GM18867 (cell line): ENCODE data around the gene IER5L.

Source experiments
- ATAC-seq: cut with Tn5 transposase; IDR thresholded peaks from one replicate; pipeline ENCODE4 v1.9.1; 2021; ENCODE audit warnings: mild to moderate bottlenecking, moderate library complexity; ENCODE audit not compliant: unreplicated experiment

The IER5L gene

DNA sequence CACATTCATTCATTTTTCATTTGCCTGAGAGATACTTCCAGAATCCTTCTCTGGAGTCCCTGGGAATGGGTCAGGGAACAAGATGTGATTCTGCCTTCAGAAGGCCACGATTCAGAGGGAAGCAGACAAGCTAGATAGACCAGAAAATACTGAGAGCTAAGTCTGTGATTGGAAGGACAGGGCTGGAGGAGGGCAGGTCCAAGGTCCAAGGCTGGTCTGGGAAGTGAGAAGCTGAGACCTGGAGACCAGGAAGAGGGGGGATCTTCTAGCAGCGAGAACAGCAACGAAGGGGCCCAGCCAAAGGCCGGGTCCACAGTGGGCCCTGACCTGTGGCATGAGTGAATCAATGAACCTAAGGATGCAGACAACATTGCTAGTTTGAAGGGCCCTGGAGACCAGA is 4.1 kb upstream of the IER5L start:
- no peak for ATAC-seq

DNA sequence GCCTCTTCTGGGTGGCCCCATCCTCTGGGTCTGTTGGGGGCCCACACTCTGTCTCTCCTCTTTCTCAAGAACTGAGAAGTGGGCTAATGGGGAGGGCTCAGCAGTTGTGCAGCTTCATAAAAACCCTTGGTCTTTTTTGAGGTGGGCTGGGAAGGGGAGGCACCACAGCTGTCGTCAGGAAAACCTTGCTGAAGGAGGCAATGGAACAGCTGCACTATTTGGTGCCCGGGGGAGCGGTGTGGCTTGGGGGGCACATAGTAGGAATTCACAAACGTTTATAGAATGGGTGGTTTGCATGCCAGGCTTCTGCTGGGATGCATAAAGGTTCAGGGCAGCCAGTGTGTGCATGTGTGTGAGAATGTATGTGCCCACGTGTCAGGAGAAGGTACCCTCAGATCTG is 3.2 kb upstream of the IER5L start:
- ATAC-seq, result no peak

DNA sequence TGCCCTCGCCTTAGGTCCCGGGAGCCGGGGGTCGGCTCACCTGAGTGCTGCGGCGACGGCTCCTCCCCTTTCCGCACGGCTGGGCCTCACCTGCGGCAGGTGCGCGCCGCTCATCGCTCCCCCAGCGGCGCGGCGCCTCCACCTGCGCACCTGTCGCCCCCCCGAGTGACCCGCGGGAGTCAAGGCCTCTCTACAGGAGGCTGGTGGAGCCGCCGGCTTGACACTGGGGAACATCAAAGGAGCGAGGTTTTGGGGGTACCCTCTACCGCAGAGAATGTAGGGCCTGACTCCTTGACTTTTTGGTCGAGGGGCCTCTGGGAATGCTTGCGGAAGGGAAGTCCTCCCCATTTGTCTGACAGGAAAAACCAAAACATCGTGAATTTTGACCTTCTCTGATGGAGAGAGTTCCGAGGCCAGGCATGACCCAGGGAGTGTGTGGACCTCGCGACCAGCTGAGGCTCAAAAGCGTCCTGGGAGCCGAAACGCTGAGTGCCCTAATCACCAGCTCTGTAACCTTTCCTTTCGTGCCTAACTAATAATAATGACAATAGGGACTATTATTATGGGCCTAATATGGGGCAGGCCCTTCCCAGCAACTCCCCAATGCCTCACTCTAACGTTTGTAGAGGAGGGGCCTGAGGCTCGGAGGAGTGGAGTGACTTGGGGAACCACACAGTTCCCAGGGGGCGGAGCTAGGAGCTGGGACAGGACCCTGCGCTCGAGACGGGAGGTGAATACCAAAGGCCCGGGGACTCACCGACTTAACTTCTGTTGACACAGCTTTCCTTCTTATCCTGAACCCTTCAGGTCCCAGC is 714 bp upstream of the IER5L start:
- no peak for ATAC-seq

DNA sequence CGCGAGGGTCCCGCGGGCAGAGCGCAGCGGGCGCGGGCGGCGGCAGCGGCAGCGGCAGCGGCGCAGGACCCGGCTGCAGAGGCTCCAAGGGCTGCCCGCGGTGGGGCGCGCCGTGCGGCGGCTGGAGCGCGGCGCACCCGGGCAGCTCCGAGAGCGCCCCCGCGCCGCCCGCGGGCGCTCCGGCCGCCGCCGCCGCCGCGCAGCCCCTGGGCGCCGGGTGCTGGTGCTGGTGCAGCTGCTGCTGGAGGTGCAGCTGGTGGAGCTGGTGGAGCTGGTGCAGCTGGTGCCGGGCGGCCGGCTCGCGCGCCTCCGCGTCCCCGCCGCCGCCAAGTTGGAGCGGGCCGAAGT is 644 bp downstream of the IER5L start:
- peak; percentile 25 for ATAC-seq

DNA sequence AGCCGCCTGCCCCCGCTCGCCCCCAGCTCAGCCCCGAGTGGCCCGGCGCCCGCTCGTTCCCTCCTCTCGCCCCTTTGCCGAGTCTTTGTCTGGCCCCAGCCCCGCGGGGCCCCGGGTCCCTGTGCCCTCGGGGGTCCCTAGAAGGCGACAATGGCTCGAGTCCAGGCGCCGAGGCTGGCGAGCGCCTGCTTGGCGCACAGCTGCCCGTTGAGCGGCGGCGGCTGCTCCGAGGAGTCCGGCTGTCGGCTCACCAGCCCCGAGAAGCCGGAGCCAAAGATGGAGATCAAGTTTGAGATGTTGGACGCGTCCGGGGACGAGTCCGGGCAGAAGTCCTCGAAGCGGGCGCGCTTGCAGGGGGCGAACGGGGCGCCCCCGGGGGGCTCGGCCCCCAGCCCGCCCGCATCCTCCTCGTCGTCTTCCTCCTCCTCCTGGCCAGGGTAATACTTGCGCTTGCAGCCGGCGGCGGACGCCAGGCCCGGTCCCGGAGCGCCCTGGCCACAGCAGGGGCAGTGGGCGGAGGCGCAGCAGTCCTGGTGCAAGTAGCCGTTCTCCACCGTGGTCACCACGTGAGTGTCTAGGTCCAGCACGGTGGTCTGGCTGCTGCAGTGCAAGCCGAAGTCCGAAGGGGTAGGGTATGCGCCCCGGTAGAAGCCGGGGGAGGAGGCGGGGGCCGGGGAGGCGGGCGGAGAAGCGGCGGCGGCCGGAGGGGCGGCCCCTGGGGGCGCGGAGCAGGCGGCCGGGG is 1.2 kb downstream of the IER5L start:
- ATAC-seq, result no peak

DNA sequence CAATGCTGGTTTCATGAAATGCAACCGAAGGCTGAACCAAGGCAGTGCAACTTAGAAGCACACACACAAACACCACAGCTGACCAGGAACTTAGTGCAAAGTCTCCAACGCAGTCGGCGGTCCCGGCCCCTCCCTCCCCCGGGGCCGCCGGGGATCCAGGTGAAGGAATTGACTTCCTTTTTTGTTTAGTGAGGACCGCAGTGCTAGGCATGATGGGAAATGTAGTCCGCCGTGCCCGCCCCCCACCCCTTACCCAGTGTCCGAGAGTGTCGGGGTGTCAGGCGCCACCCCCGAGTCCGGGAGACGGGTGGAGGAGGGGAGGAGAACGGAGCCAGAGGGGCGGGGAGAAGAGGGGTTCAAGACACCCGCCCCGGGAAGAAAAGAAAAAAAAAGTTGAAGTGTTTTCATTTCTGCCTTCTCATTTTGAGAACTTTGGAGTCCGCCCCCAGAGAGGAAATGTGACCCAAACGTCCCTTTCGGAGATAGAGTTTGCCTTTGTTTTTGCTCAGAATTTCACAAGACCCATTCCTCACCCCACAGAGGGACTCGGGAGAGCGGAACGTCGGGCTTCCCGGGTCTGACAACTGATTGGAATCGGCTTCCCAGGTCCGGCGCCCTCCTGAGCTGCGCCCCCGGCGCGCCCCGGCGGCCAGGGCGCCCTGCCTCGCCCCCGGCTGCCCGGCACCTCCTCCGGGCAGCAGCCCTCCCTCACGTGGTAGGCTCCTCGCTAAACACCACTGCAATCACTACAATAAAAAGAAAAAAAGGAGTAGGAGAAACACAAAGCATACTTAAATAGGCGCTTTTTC is 2.0 kb downstream of the IER5L start:
- ATAC-seq, result no peak

DNA sequence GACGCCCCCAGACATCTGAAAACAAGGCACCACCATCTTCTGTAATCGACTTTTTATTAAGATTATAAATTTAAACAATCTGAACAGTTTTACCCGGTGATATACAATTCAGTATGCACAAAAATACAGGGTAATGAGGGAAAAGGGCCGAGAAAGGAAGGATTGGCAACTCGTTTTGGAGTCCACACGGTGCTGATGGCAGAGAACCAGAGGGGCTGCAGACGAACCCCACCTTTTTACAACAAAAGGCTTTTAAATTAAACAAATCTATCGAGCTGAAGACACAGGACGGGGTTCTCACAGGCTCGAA is 2.6 kb downstream of the IER5L start:
- ATAC-seq, result no peak

DNA sequence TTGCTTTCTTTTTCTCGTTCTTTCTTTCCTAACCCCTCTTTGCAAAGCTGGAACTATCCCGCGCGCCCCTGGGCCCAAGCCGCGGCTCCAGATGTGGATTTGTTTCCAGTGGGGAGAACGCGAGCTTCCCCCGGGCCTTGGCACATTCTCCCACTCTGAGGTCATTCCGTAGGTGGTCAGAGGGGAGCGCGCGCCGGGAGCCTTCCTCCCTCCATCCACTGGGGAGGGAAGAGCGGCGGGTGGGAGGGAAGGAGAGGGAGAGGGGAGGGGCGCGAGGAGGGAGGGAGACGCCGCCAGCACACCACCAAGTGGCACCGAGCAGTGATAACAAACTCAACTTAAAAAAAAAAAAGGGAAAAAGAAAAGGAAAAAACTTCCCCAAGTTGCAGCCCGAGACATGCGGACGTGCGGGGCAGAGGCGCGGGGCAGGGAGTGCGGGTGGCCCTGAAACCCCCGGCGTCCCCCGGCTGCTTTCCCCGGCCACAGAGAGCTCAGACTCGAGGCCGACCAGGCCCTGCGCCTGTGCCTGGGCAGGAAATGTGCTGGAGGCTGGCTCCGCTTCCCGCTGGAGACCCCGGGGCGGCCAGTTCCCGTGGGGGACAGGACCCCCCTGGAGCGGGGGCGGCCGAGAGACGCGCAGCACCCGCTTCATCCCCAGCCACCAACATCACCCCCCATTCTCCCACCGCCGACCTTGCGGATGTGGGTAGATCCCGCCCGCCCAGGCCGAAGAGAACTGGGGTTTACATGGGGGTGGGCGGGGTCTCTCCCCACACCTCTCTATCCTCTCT is 3.1 kb downstream of the IER5L start:
- ATAC-seq, result no peak

DNA sequence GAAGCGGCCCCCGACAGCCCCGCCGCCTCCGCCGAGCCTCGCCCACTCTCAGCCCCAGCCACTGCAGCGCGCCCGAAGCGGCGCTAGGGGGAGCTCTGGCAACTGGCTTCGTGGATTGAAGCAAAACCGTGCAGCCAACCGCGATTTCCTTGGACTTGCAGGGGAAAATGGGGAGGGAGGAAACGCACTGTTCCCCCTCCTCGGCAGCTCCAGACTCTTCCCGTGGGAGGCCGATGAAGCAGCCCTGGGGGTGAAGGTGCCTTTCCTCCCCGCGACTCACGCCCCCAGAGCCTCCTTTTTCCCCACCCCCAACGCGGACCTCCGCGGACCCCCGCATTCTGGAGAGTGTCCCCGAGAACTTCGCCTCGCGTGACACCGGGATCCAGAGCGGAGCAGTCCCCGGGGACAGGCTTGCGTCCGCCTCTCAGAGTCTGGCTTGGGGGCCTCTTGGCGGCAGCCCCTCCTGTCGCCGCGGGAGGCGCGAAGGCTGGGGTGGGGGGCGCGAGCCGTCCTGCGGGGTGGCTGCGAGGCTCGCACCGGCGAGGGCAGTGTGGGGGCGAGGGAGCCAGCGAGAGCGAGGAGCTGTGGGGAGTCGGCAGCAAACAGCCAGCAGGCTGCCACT is 3.8 kb downstream of the IER5L start:
- no peak for ATAC-seq

DNA sequence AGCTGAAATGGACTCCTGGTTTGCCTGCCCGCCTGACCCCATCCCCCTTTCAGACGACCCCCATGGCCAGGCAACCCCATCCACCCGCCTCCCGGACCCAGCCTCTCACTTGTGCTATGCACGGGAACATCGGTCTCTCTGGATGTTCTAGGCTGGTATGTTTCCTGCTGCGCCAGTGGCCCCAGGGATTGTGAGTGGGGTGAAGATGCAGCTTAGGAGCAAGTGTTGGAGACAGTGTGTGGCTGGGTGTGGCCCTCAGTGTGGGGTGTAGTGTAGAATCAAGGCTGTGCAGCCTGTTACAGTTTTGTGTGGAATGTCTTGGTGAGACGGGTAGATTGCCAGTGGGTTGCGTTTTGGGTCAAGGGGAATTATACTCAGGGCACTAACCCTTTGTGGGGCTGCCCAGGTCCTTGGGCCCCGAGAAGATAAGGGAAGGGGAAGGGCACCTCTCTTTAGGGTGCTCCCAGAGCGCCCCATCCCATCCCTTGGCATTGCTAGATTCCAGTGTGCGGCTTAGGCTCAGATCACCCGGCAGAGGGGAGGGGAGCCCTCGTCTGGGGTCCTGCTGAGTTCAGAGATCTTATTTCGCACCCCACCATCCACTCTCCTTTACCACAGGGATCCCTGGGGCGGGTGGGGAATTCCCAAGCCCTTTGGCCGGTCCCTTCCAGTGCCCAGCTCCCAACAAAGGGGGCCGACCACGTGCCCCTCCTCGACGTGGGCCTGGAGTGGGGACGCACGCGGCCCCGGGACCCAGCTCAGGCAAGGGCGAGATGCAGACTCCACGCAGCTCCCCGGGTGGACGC is 4.6 kb downstream of the IER5L start:
- ATAC-seq, result no peak

DNA sequence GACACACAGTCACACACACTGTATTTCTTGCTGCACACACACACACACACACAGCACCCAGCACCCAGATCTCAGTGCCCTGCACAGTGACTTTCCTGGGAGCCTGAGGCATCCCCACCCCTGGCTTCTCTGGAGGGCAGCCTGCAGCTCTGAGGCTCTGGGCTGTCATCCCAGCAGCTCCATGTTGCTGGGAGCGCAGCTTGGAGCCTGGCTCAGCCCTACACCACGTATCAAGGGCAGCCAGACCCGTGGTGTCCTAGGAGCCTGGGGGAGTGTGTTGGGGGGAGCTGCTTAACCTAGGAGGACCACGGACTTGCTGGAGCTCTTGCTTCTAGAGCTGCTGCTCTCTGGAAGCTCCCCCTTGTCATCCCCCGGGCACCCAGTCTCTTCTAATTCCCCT is 5.2 kb downstream of the IER5L start:
- no peak for ATAC-seq

DNA sequence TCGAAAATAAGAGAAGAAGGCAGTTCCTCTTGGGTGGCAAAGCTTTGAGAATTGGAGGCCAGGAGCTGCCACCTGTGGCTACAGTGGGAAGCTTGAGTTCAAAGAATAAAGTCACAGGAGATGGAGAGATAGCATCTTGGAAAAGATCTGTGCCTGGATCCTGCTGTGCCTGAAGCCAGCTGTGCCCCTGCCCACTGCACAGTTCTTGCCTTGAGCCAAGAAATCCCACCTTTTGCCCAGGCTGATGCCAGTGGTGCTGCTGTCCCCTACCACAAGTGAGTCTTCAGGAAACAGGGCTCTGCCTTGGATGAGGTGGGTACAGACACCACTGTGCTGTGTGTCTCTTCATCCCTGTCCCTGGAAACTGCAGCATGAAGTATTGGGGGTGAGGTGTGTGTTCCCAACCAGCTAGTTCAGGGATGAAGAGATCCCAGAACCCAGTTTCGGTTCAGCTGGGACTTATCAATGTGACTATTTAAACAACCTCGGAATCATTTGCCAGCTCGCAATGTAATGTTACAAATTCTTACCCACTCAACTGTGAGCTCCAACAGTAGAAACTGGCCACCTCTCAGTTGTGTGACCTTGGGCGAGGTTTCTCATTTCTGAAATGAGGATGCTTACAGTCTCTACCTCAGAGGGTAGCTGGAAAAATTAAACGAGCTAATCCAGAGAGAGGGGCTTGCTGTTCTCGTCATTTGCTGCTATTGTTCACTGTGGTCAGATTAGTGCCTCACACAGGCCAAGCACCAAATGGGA is 5.9 kb downstream of the IER5L start:
- no peak for ATAC-seq

DNA sequence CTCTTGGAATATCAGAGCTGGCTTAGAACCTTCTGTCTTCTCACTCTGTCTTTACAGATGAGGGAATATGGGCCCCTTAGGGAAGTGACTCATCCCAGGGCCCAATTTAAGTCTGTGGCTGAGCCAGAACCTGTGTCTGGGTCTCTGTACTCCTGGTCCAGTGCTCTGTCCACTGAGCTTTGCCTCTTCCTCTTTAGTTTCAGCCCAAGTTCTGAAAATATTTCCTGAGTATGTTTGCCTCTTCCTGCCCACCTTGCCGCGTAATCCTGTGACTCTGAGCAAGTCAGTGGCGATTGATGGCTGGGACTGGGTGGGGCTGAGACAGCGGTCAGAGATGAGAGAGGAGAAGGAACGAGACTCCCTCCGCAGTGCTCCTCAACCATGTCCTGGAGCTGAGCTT is 7.8 kb downstream of the IER5L start:
- ATAC-seq, result no peak

DNA sequence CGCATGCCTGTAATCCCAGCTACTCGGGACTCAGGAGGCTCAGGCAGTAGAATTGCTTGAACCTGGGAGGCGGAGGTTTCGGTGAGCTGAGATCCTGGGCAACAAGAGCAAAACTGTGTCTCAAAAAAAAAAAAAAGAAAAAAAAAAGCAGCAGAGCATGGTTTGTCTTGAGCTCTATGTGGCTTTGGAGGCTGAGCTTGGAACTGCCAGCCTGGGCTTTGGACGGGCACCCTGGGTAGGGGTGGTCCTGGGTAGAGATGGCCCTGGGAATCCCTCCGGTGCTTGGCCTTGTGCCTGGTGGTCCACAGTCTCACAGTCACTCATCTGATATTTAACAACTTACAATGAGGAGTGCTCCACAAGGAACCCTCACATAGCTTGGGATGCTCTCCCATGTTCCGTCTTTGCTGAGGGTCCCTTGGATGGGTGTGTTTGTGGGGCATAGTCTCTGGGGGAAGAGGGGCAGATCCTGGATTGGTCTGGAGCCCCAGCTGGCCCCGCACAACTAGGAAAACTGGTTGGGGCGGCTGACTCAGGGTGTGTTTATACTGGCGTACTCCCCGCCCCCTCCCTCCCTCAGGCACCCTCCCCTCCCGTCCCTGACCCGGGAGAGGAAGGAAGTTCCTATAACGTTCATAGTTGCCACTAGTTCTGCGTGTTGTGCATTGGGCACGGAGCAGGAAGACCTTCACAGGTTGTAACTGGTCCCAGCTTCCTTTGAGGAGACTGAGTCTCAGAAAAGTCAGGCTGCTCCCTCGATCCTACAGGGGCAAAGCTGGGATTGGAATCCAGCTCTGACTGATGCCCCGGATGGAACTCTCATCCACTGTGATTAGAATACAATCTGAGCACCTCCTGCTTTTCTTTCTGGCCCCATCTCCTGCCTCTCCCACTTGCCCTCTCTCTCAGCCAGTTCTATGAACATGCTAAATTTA is 11.2 kb downstream of the IER5L start:
- ATAC-seq, result no peak

DNA sequence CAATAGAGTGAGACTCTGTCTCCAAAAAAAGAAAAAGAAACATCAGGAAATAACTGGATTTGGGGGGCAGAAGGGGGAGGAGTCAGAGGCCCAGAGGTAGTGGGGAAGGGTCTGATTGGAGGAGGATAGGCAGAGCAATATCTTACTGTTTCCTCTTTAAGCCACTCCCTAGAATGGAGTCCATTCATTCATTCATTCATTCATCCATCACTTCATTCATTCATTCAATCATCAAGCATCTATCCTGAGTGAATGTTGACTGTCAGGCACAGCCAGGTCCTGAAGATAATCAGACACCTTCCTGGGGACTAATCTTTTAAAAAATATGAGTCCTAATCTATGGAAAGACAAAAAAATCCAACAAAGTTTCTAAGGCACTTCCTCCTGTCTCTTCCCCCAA is 12.9 kb downstream of the IER5L start:
- ATAC-seq, result no peak

DNA sequence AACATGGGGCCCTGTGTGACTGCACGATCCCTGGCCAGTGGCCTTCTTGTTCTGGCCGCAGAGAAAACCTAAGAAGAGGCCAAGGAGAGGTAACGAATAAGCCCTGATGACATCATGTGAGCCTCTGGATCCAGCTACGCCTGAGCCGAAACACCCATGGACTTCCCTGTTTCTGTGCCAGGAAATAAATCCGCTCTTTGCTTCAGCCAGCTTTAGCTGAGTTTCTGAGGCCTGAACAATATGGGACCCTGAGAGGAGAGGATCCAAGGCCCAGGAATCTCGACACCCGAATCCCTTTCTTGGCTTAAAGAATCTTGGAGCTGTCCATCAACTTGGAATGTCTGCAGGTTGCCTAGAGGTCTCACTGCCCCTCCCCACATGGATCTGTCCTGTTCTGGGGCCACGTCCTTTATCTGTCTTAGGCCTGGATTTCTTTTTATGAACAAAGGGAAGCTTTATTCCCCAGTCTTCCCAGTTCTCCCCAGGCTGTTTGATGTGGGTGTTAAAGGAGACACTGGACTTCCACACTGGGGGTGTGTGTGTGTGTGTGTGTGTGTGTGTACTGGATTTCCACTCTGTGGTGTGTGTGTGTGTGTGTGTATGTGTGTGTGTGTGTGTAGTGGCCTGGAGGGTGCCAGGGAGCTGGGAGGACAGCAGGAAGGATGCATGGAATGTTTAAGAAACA is 13.7 kb downstream of the IER5L start:
- ATAC-seq, result no peak

DNA sequence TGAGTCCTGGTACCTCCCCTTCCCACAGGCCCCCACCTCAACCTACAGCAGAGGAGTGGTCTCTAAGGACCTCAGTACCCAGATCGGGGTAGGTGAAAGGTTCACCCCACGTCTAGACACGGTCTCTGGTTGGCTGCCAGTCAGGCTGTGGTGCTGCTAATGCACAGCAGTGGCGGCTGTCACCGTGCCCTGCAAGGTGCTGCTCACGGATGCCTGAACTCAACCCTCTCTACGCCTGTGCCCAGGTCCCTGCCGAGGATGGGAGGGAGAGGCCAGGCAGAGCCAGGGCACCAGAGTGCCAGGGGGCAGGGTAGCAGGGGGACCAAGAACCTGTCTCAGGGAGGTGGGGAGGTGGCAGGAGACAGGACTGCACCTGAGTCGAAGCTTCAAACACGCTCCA is 14.3 kb downstream of the IER5L start:
- no peak for ATAC-seq
